ENCODE measurements around the gene BMP6. TPM values are rescaled to one million over a fixed set of nuclear protein-coding genes. Genes with fewer than 3 reads are reported as not detected.

BMP6 gene
- total RNA-seq, 1 experiment from 2014 or later = 1.9 TPM

GRCh38 chr6:7809346-7809745 lies 83.4 kb downstream of the BMP6 start:
- H3K27ac ChIP-seq (ENCODE audit: low read depth, low read length, poor library complexity, severe bottlenecking) = no peak overlapping the region
- ChIA-PET CTCF (no interaction called here), POLR2A (ENCODE audit: low non-redundant PET) (no interaction called here)
- BruUV-seq (replicated peaks) = no TSS peak
- no peaks in the 10 kb centered on the region for H3K36me3 ChIP-seq (ENCODE audit: insufficient read depth, low read length, poor library complexity, severe bottlenecking)
- intact Hi-C loops (cut with micrococcal nuclease; ENCODE audit: unreplicated experiment) = no loop called here
- no peak for DNase-seq (ENCODE audit: low spot score)
- H3K4me3 ChIP-seq (ENCODE audit: low read depth, low read length, poor library complexity, severe bottlenecking) = no peak overlapping the region
- H3K4me1 ChIP-seq (ENCODE audit: insufficient read depth, low read length, poor library complexity, severe bottlenecking) = no peaks in the 10 kb centered on the region
- no peaks in the 10 kb centered on the region for H3K27me3 ChIP-seq (replicated peaks; ENCODE audit: insufficient read depth, low read depth, low read length, poor library complexity)
- no peaks in the 10 kb centered on the region for H3K9me3 ChIP-seq (ENCODE audit: low read depth, low read length, poor library complexity, severe bottlenecking)
- TF ChIP-seq CTCF (conservative IDR thresholded peaks at IDR 0.05; ENCODE audit: low read depth, low read length) (no peak), EZH2 (IDR thresholded peaks at IDR 0.05; ENCODE audit: borderline replicate concordance, low read depth, low read length, poor library complexity, severe bottlenecking) (no peak)

GRCh38 chr6:7811441-7811840 lies 85.5 kb downstream of the BMP6 start:
- TF ChIP-seq CTCF (conservative IDR thresholded peaks at IDR 0.05; ENCODE audit: low read depth, low read length) = no peak
- TF ChIP-seq EZH2 (IDR thresholded peaks at IDR 0.05; ENCODE audit: borderline replicate concordance, low read depth, low read length, poor library complexity, severe bottlenecking) = no peak
- no peak overlapping the region for H3K27ac ChIP-seq (ENCODE audit: low read depth, low read length, poor library complexity, severe bottlenecking)
- no peaks in the 10 kb centered on the region for H3K27me3 ChIP-seq (replicated peaks; ENCODE audit: insufficient read depth, low read depth, low read length, poor library complexity)
- H3K9me3 ChIP-seq (ENCODE audit: low read depth, low read length, poor library complexity, severe bottlenecking) = no peaks in the 10 kb centered on the region
- BruUV-seq (replicated peaks) = no TSS peak
- H3K36me3 ChIP-seq (ENCODE audit: insufficient read depth, low read length, poor library complexity, severe bottlenecking) = no peaks in the 10 kb centered on the region
- H3K4me3 ChIP-seq (ENCODE audit: low read depth, low read length, poor library complexity, severe bottlenecking) = no peak overlapping the region
- intact Hi-C loops (cut with micrococcal nuclease; ENCODE audit: unreplicated experiment) = no loop called here
- no peak for DNase-seq (ENCODE audit: low spot score)
- ChIA-PET POLR2A (ENCODE audit: low non-redundant PET) (no interaction called here), CTCF (no interaction called here)
- no peaks in the 10 kb centered on the region for H3K4me1 ChIP-seq (ENCODE audit: insufficient read depth, low read length, poor library complexity, severe bottlenecking)

- Histone ChIP-seq H3K27me3 (replicated peaks; ENCODE audit: insufficient read depth, low read depth, low read length, poor library complexity) (no peaks in the 10 kb centered on the region), H3K9me3 (ENCODE audit: low read depth, low read length, poor library complexity, severe bottlenecking) (no peaks in the 10 kb centered on the region), H3K27ac (ENCODE audit: low read depth, low read length, poor library complexity, severe bottlenecking) (no peak overlapping the region), H3K36me3 (ENCODE audit: insufficient read depth, low read length, poor library complexity, severe bottlenecking) (no peaks in the 10 kb centered on the region), H3K4me3 (ENCODE audit: low read depth, low read length, poor library complexity, severe bottlenecking) (no peak overlapping the region), H3K4me1 (ENCODE audit: insufficient read depth, low read length, poor library complexity, severe bottlenecking) (no peaks in the 10 kb centered on the region)
- POLR2A ChIA-PET (ENCODE audit: low non-redundant PET) = no interaction called here
- no peak for TF ChIP-seq EZH2 (IDR thresholded peaks at IDR 0.05; ENCODE audit: borderline replicate concordance, low read depth, low read length, poor library complexity, severe bottlenecking)
- TF ChIP-seq CTCF (conservative IDR thresholded peaks at IDR 0.05; ENCODE audit: low read depth, low read length) = no peak
- CTCF ChIA-PET = no interaction called here
- BruUV-seq (replicated peaks) = no TSS peak
- DNase-seq (ENCODE audit: low spot score) = no peak
- intact Hi-C loops (cut with micrococcal nuclease; ENCODE audit: unreplicated experiment) = no loop called here
Measured at GRCh38 chr6:7812623-7813022, 86.7 kb downstream of the BMP6 start.
